ENCODE measurements around the gene FBXL7. TPM values are rescaled to one million over a fixed set of nuclear protein-coding genes. Genes with fewer than 3 reads are reported as not detected.

FBXL7 gene
- total and polyA plus RNA-seq, 4 experiments from 2014 or later: not detected

- ChIA-PET CTCF (ENCODE audit: partially characterized antibody) (no interaction called here), POLR2A (ENCODE audit: partially characterized antibody) (no interaction called here)
- Histone ChIP-seq H3K4me3 (ENCODE audit: low read length in 2 of 2) (no peak overlapping the region), H3K36me3 (ENCODE audit: insufficient read depth, low read length) (no peaks in the 10 kb centered on the region), H3K4me1 (ENCODE audit: insufficient read depth, low read length) (no peaks in the 10 kb centered on the region), H3K27me3 (ENCODE audit: insufficient read depth, low read length) (no peaks in the 10 kb centered on the region), H3K9me3 (ENCODE audit: control insufficient read depth in 1 of 2, low read length in 2 of 2) (no peaks in the 10 kb centered on the region), H3K27ac (ENCODE audit: low read depth, low read length) (no peak overlapping the region)
- Mint-ChIP-seq H3K27me3 (no peaks in the 10 kb centered on the region), H3K9me3 (peaks cover 0 to 8% (median 5%) of the 10 kb centered on the region in 8 donors), H3K36me3 (no peaks in the 10 kb centered on the region), H3K4me1 (no peaks in the 10 kb centered on the region), H3K27ac (no peak overlapping the region), H3K4me3 (no peak overlapping the region)
- intact Hi-C loops (cut with micrococcal nuclease): no loop called here
- no peak for DNase-seq
These were observed 95.1 kb downstream of the FBXL7 start for GRCh38 chr5:15594977-15595568.

- Mint-ChIP-seq H3K9me3 (peaks cover 0 to 6% (median 1%) of the 10 kb centered on the region in 8 donors), H3K4me3 (no peak overlapping the region), H3K27me3 (no peaks in the 10 kb centered on the region), H3K36me3 (no peaks in the 10 kb centered on the region), H3K27ac (no peak overlapping the region), H3K4me1 (no peaks in the 10 kb centered on the region)
- Histone ChIP-seq H3K4me1 (ENCODE audit: insufficient read depth, low read length) (no peaks in the 10 kb centered on the region), H3K9me3 (ENCODE audit: control insufficient read depth in 1 of 2, low read length in 2 of 2) (no peaks in the 10 kb centered on the region), H3K27me3 (ENCODE audit: insufficient read depth, low read length) (no peaks in the 10 kb centered on the region), H3K4me3 (ENCODE audit: low read length in 2 of 2) (no peak overlapping the region), H3K27ac (ENCODE audit: low read depth, low read length) (no peak overlapping the region), H3K36me3 (ENCODE audit: insufficient read depth, low read length) (no peaks in the 10 kb centered on the region)
- ChIA-PET POLR2A (ENCODE audit: partially characterized antibody) (no interaction called here), CTCF (ENCODE audit: partially characterized antibody) (no interaction called here)
- no peak for DNase-seq
- intact Hi-C loops (cut with micrococcal nuclease): no loop called here
These were observed 95.9 kb downstream of the FBXL7 start for GRCh38 chr5:15595929-15596328.

- H3K4me1 ChIP-seq (ENCODE audit: insufficient read depth, low read length): no peaks in the 10 kb centered on the region
- no peak overlapping the region for H3K4me3 ChIP-seq (ENCODE audit: low read length in 2 of 2)
- H3K27me3 ChIP-seq (ENCODE audit: insufficient read depth, low read length): no peaks in the 10 kb centered on the region
- no peaks in the 10 kb centered on the region for H3K4me1 Mint-ChIP-seq
- ChIA-PET CTCF (ENCODE audit: partially characterized antibody) (no interaction called here), POLR2A (ENCODE audit: partially characterized antibody) (no interaction called here)
- H3K27me3 Mint-ChIP-seq: no peaks in the 10 kb centered on the region
- H3K27ac Mint-ChIP-seq: no peak overlapping the region
- H3K27ac ChIP-seq (ENCODE audit: low read depth, low read length): no peak overlapping the region
- DNase-seq: no peak
- no peaks in the 10 kb centered on the region for H3K36me3 Mint-ChIP-seq
- intact Hi-C loops (cut with micrococcal nuclease): no loop called here
- H3K4me3 Mint-ChIP-seq: no peak overlapping the region
- no peaks in the 10 kb centered on the region for H3K9me3 ChIP-seq (ENCODE audit: control insufficient read depth in 1 of 2, low read length in 2 of 2)
- H3K9me3 Mint-ChIP-seq: peaks cover 0 to 6% (median under 1%) of the 10 kb centered on the region in 8 donors
- H3K36me3 ChIP-seq (ENCODE audit: insufficient read depth, low read length): no peaks in the 10 kb centered on the region
These were observed 97.0 kb downstream of the FBXL7 start for GRCh38 chr5:15596936-15597335.

GRCh38 chr5:15597804-15598203 is 97.8 kb downstream of the FBXL7 start:
- Histone ChIP-seq H3K27ac (ENCODE audit: low read depth, low read length) (no peak overlapping the region), H3K4me1 (ENCODE audit: insufficient read depth, low read length) (no peaks in the 10 kb centered on the region), H3K4me3 (ENCODE audit: low read length in 2 of 2) (no peak overlapping the region), H3K36me3 (ENCODE audit: insufficient read depth, low read length) (no peaks in the 10 kb centered on the region), H3K9me3 (ENCODE audit: control insufficient read depth in 1 of 2, low read length in 2 of 2) (no peaks in the 10 kb centered on the region), H3K27me3 (ENCODE audit: insufficient read depth, low read length) (no peaks in the 10 kb centered on the region)
- H3K4me3 Mint-ChIP-seq: no peak overlapping the region
- H3K4me1 Mint-ChIP-seq: no peaks in the 10 kb centered on the region
- H3K36me3 Mint-ChIP-seq: no peaks in the 10 kb centered on the region
- H3K27ac Mint-ChIP-seq: no peak overlapping the region
- H3K27me3 Mint-ChIP-seq: no peaks in the 10 kb centered on the region
- ChIA-PET POLR2A (ENCODE audit: partially characterized antibody) (no interaction called here), CTCF (ENCODE audit: partially characterized antibody) (no interaction called here)
- no peak for DNase-seq
- H3K9me3 Mint-ChIP-seq: peaks cover 0 to 6% (median 0%) of the 10 kb centered on the region in 8 donors
- intact Hi-C loops (cut with micrococcal nuclease): no loop called here

GRCh38 chr5:15598294-15598902 is 98.4 kb downstream of the FBXL7 start:
- H3K4me1 ChIP-seq (ENCODE audit: insufficient read depth, low read length): no peaks in the 10 kb centered on the region
- Mint-ChIP-seq H3K27me3 (no peaks in the 10 kb centered on the region), H3K4me3 (no peak overlapping the region), H3K36me3 (no peaks in the 10 kb centered on the region), H3K9me3 (peaks cover 0 to 6% (median 0%) of the 10 kb centered on the region in 8 donors), H3K4me1 (no peaks in the 10 kb centered on the region), H3K27ac (no peak overlapping the region)
- POLR2A ChIA-PET (ENCODE audit: partially characterized antibody): no interaction called here
- no peak overlapping the region for H3K4me3 ChIP-seq (ENCODE audit: low read length in 2 of 2)
- H3K27ac ChIP-seq (ENCODE audit: low read depth, low read length): no peak overlapping the region
- CTCF ChIA-PET (ENCODE audit: partially characterized antibody): interaction anchor here (0.6 kb wide), 1 partner anchor 1717 kb away, joined by 3 read pairs; no protein-coding TSS in a partner anchor
- no peaks in the 10 kb centered on the region for H3K36me3 ChIP-seq (ENCODE audit: insufficient read depth, low read length)
- intact Hi-C loops (cut with micrococcal nuclease): no loop called here
- no peaks in the 10 kb centered on the region for H3K27me3 ChIP-seq (ENCODE audit: insufficient read depth, low read length)
- no peak for DNase-seq
- no peaks in the 10 kb centered on the region for H3K9me3 ChIP-seq (ENCODE audit: control insufficient read depth in 1 of 2, low read length in 2 of 2)

GRCh38 chr5:15600035-15600434 is 100.1 kb downstream of the FBXL7 start:
- H3K9me3 Mint-ChIP-seq: peaks cover 0 to 6% (median 2%) of the 10 kb centered on the region in 8 donors
- intact Hi-C loops (cut with micrococcal nuclease): no loop called here
- H3K4me1 Mint-ChIP-seq: no peaks in the 10 kb centered on the region
- no peak overlapping the region for H3K27ac Mint-ChIP-seq
- ChIA-PET CTCF (ENCODE audit: partially characterized antibody) (no interaction called here), POLR2A (ENCODE audit: partially characterized antibody) (no interaction called here)
- no peak for DNase-seq
- no peaks in the 10 kb centered on the region for H3K36me3 Mint-ChIP-seq
- Histone ChIP-seq H3K4me1 (ENCODE audit: insufficient read depth, low read length) (no peaks in the 10 kb centered on the region), H3K4me3 (ENCODE audit: low read length in 2 of 2) (no peak overlapping the region), H3K36me3 (ENCODE audit: insufficient read depth, low read length) (no peaks in the 10 kb centered on the region), H3K27ac (ENCODE audit: low read depth, low read length) (no peak overlapping the region), H3K27me3 (ENCODE audit: insufficient read depth, low read length) (no peaks in the 10 kb centered on the region), H3K9me3 (ENCODE audit: control insufficient read depth in 1 of 2, low read length in 2 of 2) (no peaks in the 10 kb centered on the region)
- H3K27me3 Mint-ChIP-seq: peaks cover 0 to 1% of the 10 kb centered on the region in 2 donors
- H3K4me3 Mint-ChIP-seq: no peak overlapping the region

- Mint-ChIP-seq H3K4me1 (no peaks in the 10 kb centered on the region), H3K4me3 (no peak overlapping the region), H3K27me3 (peaks cover 0 to 1% of the 10 kb centered on the region in 2 donors), H3K9me3 (peaks cover 0 to 6% (median 2%) of the 10 kb centered on the region in 8 donors), H3K27ac (no peak overlapping the region), H3K36me3 (no peaks in the 10 kb centered on the region)
- DNase-seq: no peak
- Histone ChIP-seq H3K4me3 (ENCODE audit: low read length in 2 of 2) (no peak overlapping the region), H3K4me1 (ENCODE audit: insufficient read depth, low read length) (no peaks in the 10 kb centered on the region), H3K36me3 (ENCODE audit: insufficient read depth, low read length) (no peaks in the 10 kb centered on the region), H3K27ac (ENCODE audit: low read depth, low read length) (no peak overlapping the region), H3K9me3 (ENCODE audit: control insufficient read depth in 1 of 2, low read length in 2 of 2) (no peaks in the 10 kb centered on the region), H3K27me3 (ENCODE audit: insufficient read depth, low read length) (no peaks in the 10 kb centered on the region)
- ChIA-PET CTCF (ENCODE audit: partially characterized antibody) (no interaction called here), POLR2A (ENCODE audit: partially characterized antibody) (no interaction called here)
- intact Hi-C loops (cut with micrococcal nuclease): no loop called here
These were observed 101.3 kb downstream of the FBXL7 start for GRCh38 chr5:15601274-15601673.
